ENCODE data around the gene PACS1. TPM values are rescaled to one million over a fixed set of nuclear protein-coding genes. Genes with fewer than 3 reads are reported as not detected.

The PACS1 gene
- total RNA-seq, 1 experiment from 2014 or later = 100 TPM

DNA sequence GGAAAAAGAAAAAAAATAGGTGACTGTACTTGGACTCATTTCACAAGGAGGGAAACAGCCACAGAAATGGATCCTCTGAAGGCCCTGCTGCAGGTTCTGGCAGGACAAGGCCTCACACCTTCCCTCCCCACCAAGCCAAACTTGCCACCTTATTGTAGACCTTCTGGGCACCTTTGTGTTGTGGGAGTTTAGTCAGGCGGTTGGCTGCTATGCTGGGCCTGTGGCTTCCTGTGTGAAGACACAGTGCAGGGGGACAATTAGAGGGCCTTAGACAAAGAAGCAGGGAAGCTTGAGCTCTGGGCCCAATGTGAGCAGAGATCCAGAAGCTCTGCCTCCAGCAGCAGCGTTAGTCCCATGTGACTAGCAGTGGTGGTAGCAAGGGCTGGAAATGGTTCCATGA is 202.5 kb downstream of the PACS1 start:
- Histone ChIP-seq H3K36me3 (ENCODE audit: low read depth) (peaks cover 28% of the 10 kb centered on the region), H3K79me2 (ENCODE audit: low read depth) (peaks cover 32% of the 10 kb centered on the region), H3K4me1 (replicated peaks; ENCODE audit: insufficient read depth) (peaks cover 8% of the 10 kb centered on the region), H3K4me3 (no peak overlapping the region), H3F3A (ENCODE audit: insufficient read depth, low read depth) (peaks cover 22% of the 10 kb centered on the region; the same call in 1 of the 2 replicates), H3K27ac (no peak overlapping the region), H3K9me3 (ENCODE audit: insufficient read depth, low read depth) (no peaks in the 10 kb centered on the region), H3K27me3 (ENCODE audit: insufficient read depth, low read depth) (no peaks in the 10 kb centered on the region), H3K9me2 (ENCODE audit: insufficient read depth) (no peaks in the 10 kb centered on the region), H2AFZ (no peak overlapping the region), H4K20me1 (ENCODE audit: insufficient read depth) (peaks cover 59% of the 10 kb centered on the region), H3K4me2 (no peak overlapping the region)
- ChIA-PET POLR2A (ENCODE audit: unreplicated experiment) (no interaction called here), CTCF (no interaction called here)
- no peak for TF ChIP-seq EZH2 (IDR thresholded peaks at IDR 0.05; ENCODE audit: low read depth)
- TF ChIP-seq, protein P1, sequence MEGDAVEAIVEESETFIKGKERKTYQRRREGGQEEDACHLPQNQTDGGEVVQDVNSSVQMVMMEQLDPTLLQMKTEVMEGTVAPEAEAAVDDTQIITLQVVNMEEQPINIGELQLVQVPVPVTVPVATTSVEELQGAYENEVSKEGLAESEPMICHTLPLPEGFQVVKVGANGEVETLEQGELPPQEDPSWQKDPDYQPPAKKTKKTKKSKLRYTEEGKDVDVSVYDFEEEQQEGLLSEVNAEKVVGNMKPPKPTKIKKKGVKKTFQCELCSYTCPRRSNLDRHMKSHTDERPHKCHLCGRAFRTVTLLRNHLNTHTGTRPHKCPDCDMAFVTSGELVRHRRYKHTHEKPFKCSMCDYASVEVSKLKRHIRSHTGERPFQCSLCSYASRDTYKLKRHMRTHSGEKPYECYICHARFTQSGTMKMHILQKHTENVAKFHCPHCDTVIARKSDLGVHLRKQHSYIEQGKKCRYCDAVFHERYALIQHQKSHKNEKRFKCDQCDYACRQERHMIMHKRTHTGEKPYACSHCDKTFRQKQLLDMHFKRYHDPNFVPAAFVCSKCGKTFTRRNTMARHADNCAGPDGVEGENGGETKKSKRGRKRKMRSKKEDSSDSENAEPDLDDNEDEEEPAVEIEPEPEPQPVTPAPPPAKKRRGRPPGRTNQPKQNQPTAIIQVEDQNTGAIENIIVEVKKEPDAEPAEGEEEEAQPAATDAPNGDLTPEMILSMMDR (conservative IDR thresholded peaks at IDR 0.05) = no peak
- BruUV-seq (replicated peaks) = no TSS peak
- intact Hi-C loops (cut with micrococcal nuclease; ENCODE audit: unreplicated experiment) = no loop called here
- no peak for DNase-seq

DNA sequence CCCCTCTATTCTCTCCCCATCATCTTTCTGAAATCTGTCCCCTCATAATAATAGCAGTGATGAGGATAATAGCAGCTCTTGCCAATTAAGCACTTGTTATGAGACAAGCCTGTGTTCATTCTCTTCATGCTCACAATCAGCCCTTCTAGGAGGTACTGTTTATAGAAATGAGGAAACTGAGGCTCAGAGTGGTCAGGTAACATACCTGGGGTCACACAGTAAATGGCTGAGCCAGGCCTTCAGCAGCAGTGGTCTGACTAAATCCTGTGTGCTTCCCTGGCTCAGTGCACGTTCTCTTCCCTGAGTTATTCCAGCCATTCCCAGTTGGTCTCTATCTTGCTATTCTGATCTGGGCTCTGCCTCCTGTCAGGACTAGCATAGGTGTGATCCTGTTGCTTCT is 204.1 kb downstream of the PACS1 start:
- peaks cover 8% of the 10 kb centered on the region for H3K4me1 ChIP-seq (replicated peaks; ENCODE audit: insufficient read depth)
- peaks cover 58% of the 10 kb centered on the region for H4K20me1 ChIP-seq (ENCODE audit: insufficient read depth)
- H3K27me3 ChIP-seq (ENCODE audit: insufficient read depth, low read depth) = no peaks in the 10 kb centered on the region
- H3K4me2 ChIP-seq = no peak overlapping the region
- H3K79me2 ChIP-seq (ENCODE audit: low read depth) = peaks cover 27% of the 10 kb centered on the region
- H3K27ac ChIP-seq = no peak overlapping the region
- intact Hi-C loops (cut with micrococcal nuclease; ENCODE audit: unreplicated experiment) = no loop called here
- no peaks in the 10 kb centered on the region for H3K9me3 ChIP-seq (ENCODE audit: insufficient read depth, low read depth)
- no peak for DNase-seq
- BruUV-seq (replicated peaks) = no TSS peak
- CTCF ChIA-PET = no interaction called here
- H3K36me3 ChIP-seq (ENCODE audit: low read depth) = peaks cover 28% of the 10 kb centered on the region
- H3K9me2 ChIP-seq (ENCODE audit: insufficient read depth) = no peaks in the 10 kb centered on the region
- POLR2A ChIA-PET (ENCODE audit: unreplicated experiment) = no interaction called here
- no peak for TF ChIP-seq EZH2 (IDR thresholded peaks at IDR 0.05; ENCODE audit: low read depth)
- TF ChIP-seq, protein P1 (conservative IDR thresholded peaks at IDR 0.05) = no peak
- H2AFZ ChIP-seq = no peak overlapping the region
- H3F3A ChIP-seq (ENCODE audit: insufficient read depth, low read depth) = peaks cover 17% of the 10 kb centered on the region; the same call in 1 of the 2 replicates
- H3K4me3 ChIP-seq = no peak overlapping the region

DNA sequence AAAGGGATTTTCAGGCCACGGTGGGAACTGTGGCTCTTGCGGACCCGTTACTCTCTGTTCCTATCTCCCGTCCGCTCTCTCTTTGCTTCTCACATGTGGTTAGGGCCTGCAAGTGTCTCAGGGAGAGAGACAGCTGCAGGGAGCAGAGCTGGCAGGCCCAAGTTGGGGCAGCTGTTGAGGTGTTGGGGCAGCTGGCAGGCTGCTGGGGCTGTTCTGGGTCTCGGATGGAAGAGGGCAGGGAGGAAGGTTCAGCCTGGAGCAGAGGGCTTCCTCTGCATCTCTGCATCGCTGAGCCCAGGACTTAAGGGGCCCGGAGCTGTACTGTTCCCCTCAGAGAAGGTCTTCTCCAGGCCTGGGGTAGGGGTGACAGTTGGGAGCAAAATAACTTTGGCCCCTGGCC is 205.3 kb downstream of the PACS1 start:
- DNase-seq = no peak
- intact Hi-C loops (cut with micrococcal nuclease; ENCODE audit: unreplicated experiment) = no loop called here
- Histone ChIP-seq H3K79me2 (ENCODE audit: low read depth) (peaks cover 15% of the 10 kb centered on the region), H3K9me3 (ENCODE audit: insufficient read depth, low read depth) (no peaks in the 10 kb centered on the region), H3F3A (ENCODE audit: insufficient read depth, low read depth) (peaks cover 11% of the 10 kb centered on the region; the same call in 1 of the 2 replicates), H3K9me2 (ENCODE audit: insufficient read depth) (no peaks in the 10 kb centered on the region), H3K4me3 (no peak overlapping the region), H3K36me3 (ENCODE audit: low read depth) (peaks cover 28% of the 10 kb centered on the region), H3K27ac (no peak overlapping the region), H3K27me3 (ENCODE audit: insufficient read depth, low read depth) (no peaks in the 10 kb centered on the region), H3K4me2 (no peak overlapping the region), H3K4me1 (replicated peaks; ENCODE audit: insufficient read depth) (no peaks in the 10 kb centered on the region), H2AFZ (no peak overlapping the region), H4K20me1 (ENCODE audit: insufficient read depth) (peaks cover 51% of the 10 kb centered on the region)
- BruUV-seq (replicated peaks) = no TSS peak
- ChIA-PET CTCF (interaction anchor here (0.6 kb wide), 1 partner anchor 95 kb away, joined by 3 read pairs; no protein-coding TSS in a partner anchor), POLR2A (ENCODE audit: unreplicated experiment) (no interaction called here)
- no peak for TF ChIP-seq EZH2 (IDR thresholded peaks at IDR 0.05; ENCODE audit: low read depth)
- TF ChIP-seq, protein P1 (conservative IDR thresholded peaks at IDR 0.05) = no peak
